Activated CD4-positive, alpha-beta T cell treated with anti-CD3 and anti-CD28 coated beads, Interleukin-2, amount 10 ng/mL, durations not matched to agents 24 days and 14 days (primary cell): ENCODE results near the gene RBMS1. TPM values are rescaled to one million over a fixed set of nuclear protein-coding genes. Genes with fewer than 3 reads are reported as not detected.

Experiments
- DNase-seq: peaks from one replicate; pipeline ENCODE4 v3.0.0; 2022
- H3K27ac Mint-ChIP-seq: one replicate; pipeline ENCODE4 v1.8.0; 2022; ENCODE audit warnings: mild to moderate bottlenecking, mixed read lengths
- H3K27me3 Mint-ChIP-seq: one replicate; pipeline ENCODE4 v1.8.0; 2022; ENCODE audit warnings: mixed read lengths
- H3K36me3 Mint-ChIP-seq: one replicate; pipeline ENCODE4 v1.8.0; 2022; ENCODE audit warnings: low read depth, mild to moderate bottlenecking, mixed read lengths
- H3K4me1 Mint-ChIP-seq: one replicate; pipeline ENCODE4 v1.8.0; 2021; ENCODE audit warnings: mixed read lengths
- H3K4me3 Mint-ChIP-seq: one replicate; pipeline ENCODE4 v1.8.0; 2022; ENCODE audit warnings: mild to moderate bottlenecking, moderate library complexity, mixed read lengths
- H3K9me3 Mint-ChIP-seq: one replicate; pipeline ENCODE4 v1.8.0; 2021; ENCODE audit warnings: mixed read lengths
- intact Hi-C: fragments of 100-400 bp; cut with micrococcal nuclease; formaldehyde crosslinking; loops from one replicate; pipeline ENCODE4 v1.15.1; 2023
- total RNA-seq: library from RNA; stranded (reverse); gene quantifications from 2 replicates; pipeline ENCODE4 v1.2.3, GENCODE V29; 2022

Gene RBMS1
- total RNA-seq, 1 donor from 2014 or later: 35.2 TPM

DNA sequence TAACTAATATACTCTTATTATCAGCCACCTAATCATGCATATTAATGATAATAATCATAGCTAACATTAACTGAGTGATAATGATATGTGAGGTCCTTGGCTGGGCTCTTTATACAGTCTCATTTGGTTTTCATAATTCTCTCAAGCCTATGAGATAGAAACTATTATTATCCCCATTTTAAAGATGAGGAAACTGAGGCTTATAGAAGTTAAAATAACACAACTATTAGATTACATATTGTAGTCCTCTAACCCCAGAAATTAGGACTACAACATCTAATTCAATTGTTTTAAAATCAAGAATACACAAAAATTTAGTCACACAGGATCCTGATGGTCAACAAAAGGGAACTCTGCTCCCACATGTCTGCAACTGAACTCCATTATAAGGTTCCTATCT is 209.9 kb downstream of the RBMS1 start:
- intact Hi-C loops: no loop called here
- peaks cover 19% of the 10 kb centered on the region for H3K4me1 Mint-ChIP-seq
- H3K36me3 Mint-ChIP-seq: peaks cover 50% of the 10 kb centered on the region
- no peaks in the 10 kb centered on the region for H3K27me3 Mint-ChIP-seq
- no peak overlapping the region for H3K4me3 Mint-ChIP-seq
- DNase-seq: no peak
- H3K9me3 Mint-ChIP-seq: no peaks in the 10 kb centered on the region
- no peak overlapping the region for H3K27ac Mint-ChIP-seq

- no peak for DNase-seq
- H3K27ac Mint-ChIP-seq: no peak overlapping the region
- intact Hi-C loops: no loop called here
- H3K4me3 Mint-ChIP-seq: no peak overlapping the region
- H3K27me3 Mint-ChIP-seq: no peaks in the 10 kb centered on the region
- H3K36me3 Mint-ChIP-seq: peaks cover 57% of the 10 kb centered on the region
- peaks cover 19% of the 10 kb centered on the region for H3K4me1 Mint-ChIP-seq
- H3K9me3 Mint-ChIP-seq: no peaks in the 10 kb centered on the region
Measured at GRCh38 chr2:160282063-160282580, 211.5 kb downstream of the RBMS1 start.

DNA sequence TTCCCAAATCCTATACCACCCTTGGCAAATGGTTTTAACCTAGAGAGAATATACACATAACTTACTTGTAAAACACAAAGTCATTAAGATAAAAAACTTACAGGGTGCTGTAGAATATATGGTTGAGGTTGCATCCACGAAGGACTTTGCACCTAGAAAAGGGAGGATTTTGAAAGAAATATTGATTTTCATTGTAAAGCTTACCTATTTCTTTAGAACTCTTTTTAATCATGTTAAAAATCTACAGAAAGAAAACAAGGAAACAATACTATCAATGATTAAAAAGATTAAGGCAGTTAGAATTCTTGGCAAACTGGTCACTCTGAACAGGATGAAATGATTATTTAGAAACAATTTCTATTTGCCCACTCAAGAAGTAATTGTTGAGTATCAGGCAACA is 212.4 kb downstream of the RBMS1 start:
- Mint-ChIP-seq H3K4me3 (no peak overlapping the region), H3K27me3 (no peaks in the 10 kb centered on the region), H3K9me3 (no peaks in the 10 kb centered on the region), H3K4me1 (peaks cover 19% of the 10 kb centered on the region), H3K27ac (no peak overlapping the region), H3K36me3 (peaks cover 59% of the 10 kb centered on the region)
- DNase-seq: no peak
- intact Hi-C loops: no loop called here

DNA sequence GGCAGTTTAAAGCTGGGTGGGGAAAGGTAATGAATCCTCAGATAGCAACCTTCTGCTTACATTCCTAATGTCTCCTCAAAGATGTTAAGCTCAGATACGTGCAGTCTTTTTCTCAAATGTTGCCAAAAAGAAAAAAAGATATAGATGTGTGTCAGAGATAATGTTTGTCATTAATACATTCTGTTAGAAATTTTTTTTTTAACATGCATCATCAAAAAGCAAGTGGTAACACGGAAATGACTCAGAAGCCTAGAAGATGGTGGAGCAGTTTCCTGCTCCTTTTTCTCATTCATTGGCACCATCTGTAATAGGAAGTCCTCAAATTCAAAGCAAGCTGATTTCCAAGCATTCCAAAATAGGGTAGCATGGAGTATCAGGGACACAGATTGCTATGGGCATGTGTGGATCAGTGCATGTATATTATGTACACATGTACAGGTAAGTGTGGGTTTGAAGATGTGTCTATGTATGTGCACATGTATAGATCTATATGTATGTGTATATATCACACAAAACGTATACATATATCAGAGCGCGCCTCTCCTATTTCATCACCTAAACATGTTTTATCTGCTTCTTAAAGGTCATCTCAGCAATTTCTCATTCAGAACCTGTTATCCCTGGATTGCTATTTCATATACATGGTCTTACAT is 213.7 kb downstream of the RBMS1 start:
- peak; percentile 56 for DNase-seq
- H3K36me3 Mint-ChIP-seq: peaks cover 66% of the 10 kb centered on the region
- H3K4me1 Mint-ChIP-seq: peaks cover 19% of the 10 kb centered on the region
- no peaks in the 10 kb centered on the region for H3K9me3 Mint-ChIP-seq
- no peaks in the 10 kb centered on the region for H3K27me3 Mint-ChIP-seq
- peak overlapping the region; percentile 69 for H3K27ac Mint-ChIP-seq
- intact Hi-C loops: no loop called here
- peak overlapping the region; percentile 10 for H3K4me3 Mint-ChIP-seq

DNA sequence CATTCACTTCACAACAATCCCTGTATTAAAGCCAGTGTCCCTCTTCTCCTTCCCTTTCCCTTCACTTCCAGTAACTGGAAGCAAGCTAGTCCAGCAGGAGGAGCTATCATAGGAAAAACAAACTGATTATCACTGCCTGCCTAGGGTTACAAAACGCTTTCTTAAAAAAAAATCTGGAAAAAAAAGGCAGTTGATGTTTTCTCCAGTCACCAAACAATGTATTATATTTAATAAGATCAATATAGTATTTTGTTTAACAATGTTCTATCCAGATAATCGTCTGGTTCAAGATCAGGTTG is 214.8 kb downstream of the RBMS1 start:
- H3K27ac Mint-ChIP-seq: no peak overlapping the region
- no peaks in the 10 kb centered on the region for H3K9me3 Mint-ChIP-seq
- peaks cover 63% of the 10 kb centered on the region for H3K36me3 Mint-ChIP-seq
- no peak overlapping the region for H3K4me3 Mint-ChIP-seq
- no peaks in the 10 kb centered on the region for H3K27me3 Mint-ChIP-seq
- DNase-seq: no peak
- H3K4me1 Mint-ChIP-seq: peaks cover 20% of the 10 kb centered on the region
- intact Hi-C loops: no loop called here

- Mint-ChIP-seq H3K4me1 (peaks cover 21% of the 10 kb centered on the region), H3K9me3 (no peaks in the 10 kb centered on the region), H3K27me3 (no peaks in the 10 kb centered on the region), H3K27ac (no peak overlapping the region), H3K36me3 (peaks cover 65% of the 10 kb centered on the region), H3K4me3 (no peak overlapping the region)
- intact Hi-C loops: no loop called here
- DNase-seq: no peak
Measured at GRCh38 chr2:160278101-160278878, 215.3 kb downstream of the RBMS1 start.

GRCh38 chr2:160277151-160277550 is 216.5 kb downstream of the RBMS1 start:
- peaks cover 25% of the 10 kb centered on the region for H3K4me1 Mint-ChIP-seq
- intact Hi-C loops: no loop called here
- DNase-seq: no peak
- peaks cover 65% of the 10 kb centered on the region for H3K36me3 Mint-ChIP-seq
- H3K4me3 Mint-ChIP-seq: no peak overlapping the region
- no peak overlapping the region for H3K27ac Mint-ChIP-seq
- no peaks in the 10 kb centered on the region for H3K27me3 Mint-ChIP-seq
- no peaks in the 10 kb centered on the region for H3K9me3 Mint-ChIP-seq

GRCh38 chr2:160275656-160276055 is 218.0 kb downstream of the RBMS1 start:
- H3K27ac Mint-ChIP-seq: no peak overlapping the region
- peaks cover 28% of the 10 kb centered on the region for H3K4me1 Mint-ChIP-seq

GRCh38 chr2:160271171-160272086 is 222.2 kb downstream of the RBMS1 start:
- Mint-ChIP-seq H3K4me3 (no peak overlapping the region), H3K36me3 (peaks cover 36% of the 10 kb centered on the region)
- intact Hi-C loops: no loop called here

More at GRCh38 chr2:160275656-160276055, 218.0 kb downstream of the RBMS1 start:
- Mint-ChIP-seq H3K4me3 (no peak overlapping the region), H3K9me3 (no peaks in the 10 kb centered on the region), H3K27me3 (no peaks in the 10 kb centered on the region), H3K36me3 (peaks cover 64% of the 10 kb centered on the region)
- intact Hi-C loops: no loop called here
- DNase-seq: no peak

DNA sequence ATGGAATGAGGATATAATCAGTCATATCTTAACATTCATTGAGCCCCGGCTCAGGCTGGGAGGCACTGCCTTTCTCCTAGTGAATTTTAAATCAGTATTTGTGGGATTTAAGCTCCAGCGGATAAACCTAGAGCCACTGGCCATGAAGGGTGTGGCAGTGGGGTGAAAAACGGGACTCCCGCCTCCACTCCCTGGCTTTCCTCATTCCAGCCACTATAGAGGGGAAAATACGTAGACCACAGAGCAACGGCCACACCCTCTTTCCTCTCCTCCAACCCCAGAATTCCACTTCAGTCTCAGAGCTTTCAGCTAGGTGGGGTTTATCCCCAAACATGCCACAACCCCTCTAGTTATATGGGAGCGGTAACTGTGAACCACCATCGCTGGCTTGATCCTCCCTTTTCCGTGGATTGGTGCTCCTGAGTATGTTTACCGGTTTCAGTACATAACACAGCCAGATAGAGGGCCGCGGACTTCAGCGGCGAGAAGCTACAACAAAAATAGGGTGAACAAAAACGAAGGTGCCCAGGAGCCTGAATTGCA is 223.0 kb downstream of the RBMS1 start:
- Mint-ChIP-seq H3K4me3 (peak overlapping the region; percentile 27), H3K36me3 (peaks cover 29% of the 10 kb centered on the region), H3K4me1 (peaks cover 38% of the 10 kb centered on the region), H3K9me3 (no peaks in the 10 kb centered on the region), H3K27ac (no peak overlapping the region), H3K27me3 (peaks cover 10% of the 10 kb centered on the region)
- no peak for DNase-seq
- intact Hi-C loops: no loop called here

More at GRCh38 chr2:160271171-160272086, 222.2 kb downstream of the RBMS1 start:
- H3K9me3 Mint-ChIP-seq: no peaks in the 10 kb centered on the region
- H3K27ac Mint-ChIP-seq: no peak overlapping the region
- DNase-seq: no peak
- peaks cover 10% of the 10 kb centered on the region for H3K27me3 Mint-ChIP-seq
- H3K4me1 Mint-ChIP-seq: peaks cover 30% of the 10 kb centered on the region

- H3K4me3 Mint-ChIP-seq: peak overlapping the region; percentile 74
- peak; percentile 79 for DNase-seq
- peaks cover 23% of the 10 kb centered on the region for H3K36me3 Mint-ChIP-seq
- no peaks in the 10 kb centered on the region for H3K9me3 Mint-ChIP-seq
- peaks cover 42% of the 10 kb centered on the region for H3K4me1 Mint-ChIP-seq
- peaks cover 10% of the 10 kb centered on the region for H3K27me3 Mint-ChIP-seq
- H3K27ac Mint-ChIP-seq: peak overlapping the region; percentile 73
- intact Hi-C loops: loop anchor here (5.0 to 10.0 kb wide), 2 partner anchors 137 to 795 kb away; no protein-coding TSS in a partner anchor
Measured at GRCh38 chr2:160269803-160270570, 223.6 kb downstream of the RBMS1 start.

DNA sequence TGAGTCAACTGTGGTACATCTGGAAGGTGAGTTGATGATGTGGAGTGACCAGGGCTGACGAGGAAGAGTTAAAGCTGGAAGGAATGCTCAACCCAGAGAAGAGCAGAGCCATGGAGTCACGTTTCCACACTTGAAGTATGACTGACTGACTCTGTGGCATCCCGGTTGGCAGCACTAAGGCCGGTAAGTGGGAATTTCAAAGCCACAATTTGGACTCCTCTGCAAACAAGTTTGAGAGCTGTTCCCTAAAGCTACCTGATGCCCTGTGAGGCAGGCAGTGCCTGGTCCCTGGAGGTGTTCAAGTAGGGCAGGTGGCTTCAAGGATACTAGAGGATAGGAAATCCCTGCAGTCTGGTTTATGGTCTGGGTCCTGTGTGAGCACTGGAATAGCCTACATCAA is 224.2 kb downstream of the RBMS1 start:
- intact Hi-C loops: loop anchor here (5.0 to 10.0 kb wide), 2 partner anchors 138 to 795 kb away; no protein-coding TSS in a partner anchor
- H3K9me3 Mint-ChIP-seq: no peaks in the 10 kb centered on the region
- peaks cover 42% of the 10 kb centered on the region for H3K4me1 Mint-ChIP-seq
- H3K4me3 Mint-ChIP-seq: peak overlapping the region; percentile 74
- peaks cover 20% of the 10 kb centered on the region for H3K36me3 Mint-ChIP-seq
- DNase-seq: no peak
- H3K27me3 Mint-ChIP-seq: peaks cover 10% of the 10 kb centered on the region
- H3K27ac Mint-ChIP-seq: peak overlapping the region; percentile 73
